ENCODE measurements around the gene RTP2. TPM values are rescaled to one million over a fixed set of nuclear protein-coding genes. Genes with fewer than 3 reads are reported as not detected.

Gene RTP2
- total and polyA plus RNA-seq, 2 experiments from 2014 or later, result not detected

DNA sequence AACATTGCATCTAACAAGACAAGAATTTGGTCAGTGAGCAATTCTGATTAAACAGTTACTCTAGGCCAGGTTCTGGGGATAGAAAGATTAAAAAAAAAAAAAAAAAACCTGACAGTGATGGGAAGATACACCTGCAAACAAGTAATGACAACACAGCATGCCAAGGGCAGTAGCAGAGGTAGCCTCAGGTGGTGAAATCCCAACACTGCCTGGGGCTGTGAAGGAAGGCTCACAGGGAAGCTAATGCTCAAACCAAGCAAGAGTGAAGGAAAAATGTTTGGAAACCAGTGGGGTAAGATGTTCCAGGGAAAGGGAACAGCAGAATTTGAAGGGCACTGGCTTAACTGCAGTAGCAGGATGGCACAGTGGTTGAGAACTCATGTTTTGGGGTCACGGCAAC lies 8.9 kb downstream of the RTP2 start:
- Histone ChIP-seq H3K27ac (no peak overlapping the region), H3K9me2 (replicated peaks; ENCODE audit: insufficient read depth) (no peaks in the 10 kb centered on the region), H2AFZ (no peak overlapping the region), H3K9me3 (ENCODE audit: low read depth) (no peaks in the 10 kb centered on the region), H3K4me2 (no peak overlapping the region), H3K4me3 (no peak overlapping the region), H3K36me3 (replicated peaks; ENCODE audit: insufficient read depth, low read depth) (no peaks in the 10 kb centered on the region), H3K4me1 (ENCODE audit: insufficient read depth) (no peaks in the 10 kb centered on the region), H3K27me3 (no peaks in the 10 kb centered on the region), H3K79me2 (no peaks in the 10 kb centered on the region), H4K20me1 (ENCODE audit: insufficient read depth, poor library complexity, severe bottlenecking) (no peaks in the 10 kb centered on the region)
- WGBS (ENCODE audit: low lambda C conversion rate, missing lambda C conversion rate), result 100% methylated on average over 1 of the region's 1 CpG
- no peak for DNase-seq (ENCODE audit: low spot score)
- TF ChIP-seq, protein P1, sequence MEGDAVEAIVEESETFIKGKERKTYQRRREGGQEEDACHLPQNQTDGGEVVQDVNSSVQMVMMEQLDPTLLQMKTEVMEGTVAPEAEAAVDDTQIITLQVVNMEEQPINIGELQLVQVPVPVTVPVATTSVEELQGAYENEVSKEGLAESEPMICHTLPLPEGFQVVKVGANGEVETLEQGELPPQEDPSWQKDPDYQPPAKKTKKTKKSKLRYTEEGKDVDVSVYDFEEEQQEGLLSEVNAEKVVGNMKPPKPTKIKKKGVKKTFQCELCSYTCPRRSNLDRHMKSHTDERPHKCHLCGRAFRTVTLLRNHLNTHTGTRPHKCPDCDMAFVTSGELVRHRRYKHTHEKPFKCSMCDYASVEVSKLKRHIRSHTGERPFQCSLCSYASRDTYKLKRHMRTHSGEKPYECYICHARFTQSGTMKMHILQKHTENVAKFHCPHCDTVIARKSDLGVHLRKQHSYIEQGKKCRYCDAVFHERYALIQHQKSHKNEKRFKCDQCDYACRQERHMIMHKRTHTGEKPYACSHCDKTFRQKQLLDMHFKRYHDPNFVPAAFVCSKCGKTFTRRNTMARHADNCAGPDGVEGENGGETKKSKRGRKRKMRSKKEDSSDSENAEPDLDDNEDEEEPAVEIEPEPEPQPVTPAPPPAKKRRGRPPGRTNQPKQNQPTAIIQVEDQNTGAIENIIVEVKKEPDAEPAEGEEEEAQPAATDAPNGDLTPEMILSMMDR (IDR thresholded peaks at IDR 0.05; ENCODE audit: poor library complexity), result no peak
- TF ChIP-seq EZH2phosphoT487 (IDR thresholded peaks at IDR 0.05; ENCODE audit: low read depth, severe bottlenecking, unreplicated experiment) (no peak), EZH2 (IDR thresholded peaks at IDR 0.05; ENCODE audit: borderline replicate concordance) (no peak)

DNA sequence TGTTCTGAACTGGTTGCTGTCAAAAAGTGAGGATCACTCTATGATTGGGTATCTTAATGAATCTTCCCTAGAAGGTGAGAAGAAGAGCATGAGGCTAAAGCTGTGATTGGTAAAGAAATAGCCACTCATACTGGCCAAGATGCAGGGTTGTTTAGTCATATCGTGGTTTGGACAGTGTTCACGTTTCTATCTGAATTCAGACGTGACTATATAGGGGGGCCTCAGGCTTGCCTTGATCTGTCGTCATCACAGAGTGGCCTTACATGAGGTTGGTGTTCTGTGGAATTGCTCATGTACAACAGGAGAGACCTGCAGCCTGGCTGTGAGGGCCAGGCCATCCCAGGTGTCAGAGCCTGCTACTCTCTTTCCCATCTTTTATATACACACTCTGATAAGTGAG lies 12.4 kb downstream of the RTP2 start:
- no peaks in the 10 kb centered on the region for H3K4me1 ChIP-seq (ENCODE audit: insufficient read depth)
- 88% methylated on average over 4 of the region's 4 CpGs for WGBS (ENCODE audit: low lambda C conversion rate, missing lambda C conversion rate)
- no peak for DNase-seq (ENCODE audit: low spot score)
- no peaks in the 10 kb centered on the region for H3K9me3 ChIP-seq (ENCODE audit: low read depth)
- H3K4me2 ChIP-seq, result no peak overlapping the region
- no peaks in the 10 kb centered on the region for H3K79me2 ChIP-seq
- TF ChIP-seq, protein P1 (IDR thresholded peaks at IDR 0.05; ENCODE audit: poor library complexity), result no peak
- no peak for TF ChIP-seq EZH2phosphoT487 (IDR thresholded peaks at IDR 0.05; ENCODE audit: low read depth, severe bottlenecking, unreplicated experiment)
- TF ChIP-seq EZH2 (IDR thresholded peaks at IDR 0.05; ENCODE audit: borderline replicate concordance), result no peak
- no peak overlapping the region for H2AFZ ChIP-seq
- H3K4me3 ChIP-seq, result no peak overlapping the region
- H3K27me3 ChIP-seq, result no peaks in the 10 kb centered on the region
- H4K20me1 ChIP-seq (ENCODE audit: insufficient read depth, poor library complexity, severe bottlenecking), result no peaks in the 10 kb centered on the region
- no peaks in the 10 kb centered on the region for H3K9me2 ChIP-seq (replicated peaks; ENCODE audit: insufficient read depth)
- H3K27ac ChIP-seq, result no peak overlapping the region
- H3K36me3 ChIP-seq (replicated peaks; ENCODE audit: insufficient read depth, low read depth), result no peaks in the 10 kb centered on the region

DNA sequence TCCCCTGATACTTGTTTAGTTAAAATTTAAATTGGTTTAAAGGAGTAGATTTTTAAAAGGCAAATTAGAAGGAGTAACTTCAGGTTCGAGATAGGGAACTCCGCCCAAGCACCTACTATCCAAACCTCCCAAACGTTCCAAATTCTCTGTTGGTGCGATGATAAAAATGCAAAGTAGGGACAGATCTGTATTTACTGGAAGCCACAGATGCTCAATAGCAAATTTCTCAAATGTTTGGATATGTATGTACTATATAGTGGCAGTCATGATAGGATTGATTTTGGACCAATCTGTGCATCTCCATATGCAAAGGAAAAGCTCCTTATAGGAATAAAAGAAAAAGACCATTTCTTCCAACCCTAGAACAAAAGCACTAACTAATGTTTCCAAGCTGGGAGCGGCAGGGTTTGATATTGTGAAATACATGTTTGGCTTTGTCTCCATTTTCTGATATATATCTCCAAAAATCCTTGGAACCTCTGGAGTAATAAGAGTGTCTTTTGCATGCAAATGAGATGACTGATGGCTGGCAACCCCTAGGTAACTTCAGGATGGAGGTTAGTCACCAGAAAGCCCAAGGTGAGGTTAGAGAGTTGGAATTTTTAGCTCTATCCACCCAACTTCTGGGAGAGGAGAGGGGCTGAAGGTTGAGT lies 15.6 kb downstream of the RTP2 start:
- DNase-seq (ENCODE audit: low spot score), result no peak
- Histone ChIP-seq H3K79me2 (no peaks in the 10 kb centered on the region), H4K20me1 (ENCODE audit: insufficient read depth, poor library complexity, severe bottlenecking) (no peaks in the 10 kb centered on the region), H3K27ac (no peak overlapping the region), H3K4me3 (no peak overlapping the region), H3K9me2 (replicated peaks; ENCODE audit: insufficient read depth) (no peaks in the 10 kb centered on the region), H3K36me3 (replicated peaks; ENCODE audit: insufficient read depth, low read depth) (no peaks in the 10 kb centered on the region), H3K4me2 (no peak overlapping the region), H3K9me3 (ENCODE audit: low read depth) (no peaks in the 10 kb centered on the region), H3K4me1 (ENCODE audit: insufficient read depth) (no peaks in the 10 kb centered on the region), H3K27me3 (no peaks in the 10 kb centered on the region), H2AFZ (no peak overlapping the region)
- WGBS (ENCODE audit: low lambda C conversion rate, missing lambda C conversion rate), result 97% methylated on average over 5 of the region's 5 CpGs
- TF ChIP-seq EZH2 (IDR thresholded peaks at IDR 0.05; ENCODE audit: borderline replicate concordance), result no peak
- TF ChIP-seq, protein P1 (IDR thresholded peaks at IDR 0.05; ENCODE audit: poor library complexity), result no peak
- no peak for TF ChIP-seq EZH2phosphoT487 (IDR thresholded peaks at IDR 0.05; ENCODE audit: low read depth, severe bottlenecking, unreplicated experiment)

All from hepatocyte (in vitro differentiated cells).